NOMO-1 treated with DMSO at 0.1 percent for 48 hours (cell line): ENCODE results near the gene ITGAX.
A peak's percentile ranks its signal among the peaks of the same experiment; 100 is the strongest.

ENCODE experiments used
- DNase-seq: peaks from one replicate; lab custom pipeline; 2025; ENCODE audit not compliant: unreplicated experiment; lab: John Stamatoyannopoulos, UW

ITGAX gene

GRCh38 chr16:31347445-31347844, 7.5 kb upstream of the ITGAX start:
- no peak for DNase-seq

GRCh38 chr16:31348579-31348978, 6.4 kb upstream of the ITGAX start:
- peak; percentile 68 for DNase-seq

GRCh38 chr16:31350275-31351005, 4.5 kb upstream of the ITGAX start:
- DNase-seq = no peak

- no peak for DNase-seq
Observed at GRCh38 chr16:31351246-31351941, 3.6 kb upstream of the ITGAX start.

GRCh38 chr16:31351942-31352325, 3.0 kb upstream of the ITGAX start:
- DNase-seq = peak; percentile 47

- peak; percentile 95 for DNase-seq
Observed at GRCh38 chr16:31352376-31353115, 2.4 kb upstream of the ITGAX start.

- no peak for DNase-seq
Observed at GRCh38 chr16:31355431-31356100, 590 bp downstream of the ITGAX start.

GRCh38 chr16:31356566-31357323, 1.8 kb downstream of the ITGAX start:
- no peak for DNase-seq

- peak; percentile 32 for DNase-seq
Observed at GRCh38 chr16:31357324-31358109, 2.5 kb downstream of the ITGAX start.

GRCh38 chr16:31360251-31360650, 5.3 kb downstream of the ITGAX start:
- no peak for DNase-seq

GRCh38 chr16:31361201-31362110, 6.5 kb downstream of the ITGAX start:
- DNase-seq = no peak

- DNase-seq = no peak
Observed at GRCh38 chr16:31362476-31363405, 7.8 kb downstream of the ITGAX start.

- no peak for DNase-seq
Observed at GRCh38 chr16:31363721-31364120, 8.7 kb downstream of the ITGAX start.

- DNase-seq = no peak
Observed at GRCh38 chr16:31364421-31364820, 9.4 kb downstream of the ITGAX start.

- DNase-seq = peak; percentile 76
Observed at GRCh38 chr16:31365131-31365865, 10.3 kb downstream of the ITGAX start.

- DNase-seq = peak; percentile 95
Observed at GRCh38 chr16:31367853-31368252, 12.9 kb downstream of the ITGAX start.

- DNase-seq = no peak
Observed at GRCh38 chr16:31371008-31371407, 16.0 kb downstream of the ITGAX start.
